Right lobe of liver (tissue), 6 donors: Measurements from ENCODE around the gene HSD17B13. TPM values are rescaled to one million over a fixed set of nuclear protein-coding genes. Genes with fewer than 3 reads are reported as not detected.
A peak's percentile ranks its signal among the peaks of the same experiment; 100 is the strongest.

Experiments used
- ATAC-seq, 4 donors: fragments of 200-7000 bp; cut with Tn5 transposase; one replicate each; pipeline ENCODE4 v1.9.1; 2020; ENCODE audit warnings: mild to moderate bottlenecking in 4 of 4, moderate library complexity in 4 of 4
- DNase-seq, 3 donors: peaks; one replicate each; pipeline ENCODE4 v3.0.0-alpha.2; 2020
- H3K27ac ChIP-seq, 3 donors: fragments of 200-600 bp; one replicate each; pipeline ENCODE4 v1.8.0; 2022
- H3K27me3 ChIP-seq, 2 donors: fragments of 200-600 bp; one replicate each; pipeline ENCODE4 v1.8.0; 2022
- H3K36me3 ChIP-seq, 4 donors: fragments of 200-600 bp; sonication (generic) in 1 of 4; one replicate each; pipeline versions ENCODE4 v1.5.1 to v1.8.0; 2017 to 2022; ENCODE audit warnings: control low read depth in 1 of 4
- H3K4me1 ChIP-seq, 4 donors: fragments of 200-600 bp; sonication (generic) in 1 of 4; one replicate each; pipeline versions ENCODE4 v1.5.1 to v1.8.0; 2017 to 2022; ENCODE audit warnings: control low read depth in 1 of 4
- H3K4me3 ChIP-seq, 3 donors: fragments of 200-600 bp; one replicate each; pipeline ENCODE4 v1.8.0; 2022
- H3K9me3 ChIP-seq, 4 donors: fragments of 200-600 bp; sonication (generic) in 1 of 4; one replicate each; pipeline versions ENCODE4 v1.5.1 to v1.8.0; 2017 to 2022; ENCODE audit warnings: control low read depth in 1 of 4
- POLR2A ChIP-seq: fragments of 450-650 bp; IDR thresholded peaks from one replicate; pipeline ENCODE4 v1.6.1; 2017; ENCODE audit warnings: antibody characterized with exemption, mild to moderate bottlenecking
- WGBS: methylation state at CpG from one replicate; pipeline ENCODE4 v1.1.6; 2018; ENCODE audit warnings: low coverage, low lambda C conversion rate; ENCODE audit not compliant: insufficient coverage; ENCODE audit errors: missing lambda C conversion rate; 5-methylcytosine and 5-hydroxymethylcytosine counted together
- intact Hi-C, 2 donors: fragments of 100-400 bp; cut with DNase I; formaldehyde crosslinking; loops; one replicate each; pipeline versions ENCODE4 v1.11.2 to v1.14.1; 2022
- total RNA-seq, 6 experiments: library from RNA; depleted of rRNA in 2 of 6; stranded (reverse); fragments of >200 nt in 2 of 6; fragmentation: NEBNext Ultra II Directional in 3 of 6; extraction: Animal tissue kit (Norgen Biotek cat#: 25700) in 3 of 6; gene quantifications; one replicate each; pipeline versions ENCODE4 v1.1.0 to v1.2.4, GENCODE V29; 2016 to 2023
- TF ChIP-seq, protein P1 (sequence below), 4 donors: fragments of 200-600 bp in 3 of 4; fragments of 450-650 bp in 1 of 4; IDR thresholded peaks; one replicate each; pipeline versions ENCODE4 v1.5.1 to v1.8.0; 2016 to 2022; ENCODE audit warnings: antibody characterized with exemption in 4 of 4, mild to moderate bottlenecking in 2 of 4
- donor health status: DM: no; HTN: yes; CAD: no.
- donor health status: DM: no; HTN: no; CAD: no.
- donor health status: DM: no; HTN: no; CAD: no.
- donor health status: DM: no; HTN: yes; CAD: no.
- donor health status: DM: no; HTN: yes; CAD: no.

Gene HSD17B13
- total RNA-seq, 6 experiments from 2014 or later: 27.1 to 181 (median 65.3) TPM

- Histone ChIP-seq H3K36me3 (no peaks in the 10 kb centered on the region), H3K27ac (no peak overlapping the region), H3K27me3 (no peaks in the 10 kb centered on the region), H3K4me1 (peaks cover 0 to 22% (median 8%) of the 10 kb centered on the region in 4 donors), H3K9me3 (no peaks in the 10 kb centered on the region), H3K4me3 (no peak overlapping the region)
- TF ChIP-seq, protein P1, sequence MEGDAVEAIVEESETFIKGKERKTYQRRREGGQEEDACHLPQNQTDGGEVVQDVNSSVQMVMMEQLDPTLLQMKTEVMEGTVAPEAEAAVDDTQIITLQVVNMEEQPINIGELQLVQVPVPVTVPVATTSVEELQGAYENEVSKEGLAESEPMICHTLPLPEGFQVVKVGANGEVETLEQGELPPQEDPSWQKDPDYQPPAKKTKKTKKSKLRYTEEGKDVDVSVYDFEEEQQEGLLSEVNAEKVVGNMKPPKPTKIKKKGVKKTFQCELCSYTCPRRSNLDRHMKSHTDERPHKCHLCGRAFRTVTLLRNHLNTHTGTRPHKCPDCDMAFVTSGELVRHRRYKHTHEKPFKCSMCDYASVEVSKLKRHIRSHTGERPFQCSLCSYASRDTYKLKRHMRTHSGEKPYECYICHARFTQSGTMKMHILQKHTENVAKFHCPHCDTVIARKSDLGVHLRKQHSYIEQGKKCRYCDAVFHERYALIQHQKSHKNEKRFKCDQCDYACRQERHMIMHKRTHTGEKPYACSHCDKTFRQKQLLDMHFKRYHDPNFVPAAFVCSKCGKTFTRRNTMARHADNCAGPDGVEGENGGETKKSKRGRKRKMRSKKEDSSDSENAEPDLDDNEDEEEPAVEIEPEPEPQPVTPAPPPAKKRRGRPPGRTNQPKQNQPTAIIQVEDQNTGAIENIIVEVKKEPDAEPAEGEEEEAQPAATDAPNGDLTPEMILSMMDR (IDR thresholded peaks at IDR 0.05): no peak
- no peak for TF ChIP-seq POLR2A
- ATAC-seq (no peak), DNase-seq (no peak)
- WGBS: 75% methylated on average over 1 of the region's 1 CpG
- intact Hi-C loops: no loop called here
Observed at GRCh38 chr4:87281603-87282002, 41.1 kb downstream of the HSD17B13 start.

DNA sequence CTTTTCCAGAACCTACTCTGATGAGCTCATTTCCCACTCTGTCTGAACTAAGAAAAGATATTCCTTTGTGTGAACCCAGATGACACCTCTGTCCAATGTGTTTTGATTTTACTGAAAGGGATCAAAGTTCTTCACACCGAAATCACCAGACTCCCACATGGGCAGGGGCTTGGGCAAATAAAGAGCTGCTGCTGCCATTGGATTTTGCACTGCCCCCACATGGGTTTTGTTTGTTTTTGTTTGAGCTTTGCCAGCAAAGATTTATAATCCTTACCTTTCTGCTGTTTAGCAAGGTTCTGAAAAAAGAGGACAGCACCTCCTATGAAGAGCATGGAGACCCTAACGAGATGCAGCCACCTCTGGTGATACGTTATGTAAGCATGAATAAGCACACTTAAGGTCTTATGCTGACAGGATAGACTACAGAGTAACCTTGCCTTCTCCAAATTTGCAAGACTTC is 44.3 kb downstream of the HSD17B13 start:
- TF ChIP-seq, protein P1 (IDR thresholded peaks at IDR 0.05): no peak
- TF ChIP-seq POLR2A: peak; percentile 24
- Histone ChIP-seq H3K9me3 (no peaks in the 10 kb centered on the region), H3K4me3 (no peak overlapping the region), H3K27me3 (no peaks in the 10 kb centered on the region), H3K36me3 (no peaks in the 10 kb centered on the region), H3K27ac (peak overlapping the region; percentile 83 to 98 (median 95)), H3K4me1 (peaks cover 0 to 17% (median 8%) of the 10 kb centered on the region in 4 donors)
- peak; percentile 54 to 89 (median 76) for DNase-seq
- peak; percentile 92 to 99 (median 95) for ATAC-seq
- 24% methylated on average over 3 of the region's 3 CpGs for WGBS
- intact Hi-C loops: no loop called here

DNA sequence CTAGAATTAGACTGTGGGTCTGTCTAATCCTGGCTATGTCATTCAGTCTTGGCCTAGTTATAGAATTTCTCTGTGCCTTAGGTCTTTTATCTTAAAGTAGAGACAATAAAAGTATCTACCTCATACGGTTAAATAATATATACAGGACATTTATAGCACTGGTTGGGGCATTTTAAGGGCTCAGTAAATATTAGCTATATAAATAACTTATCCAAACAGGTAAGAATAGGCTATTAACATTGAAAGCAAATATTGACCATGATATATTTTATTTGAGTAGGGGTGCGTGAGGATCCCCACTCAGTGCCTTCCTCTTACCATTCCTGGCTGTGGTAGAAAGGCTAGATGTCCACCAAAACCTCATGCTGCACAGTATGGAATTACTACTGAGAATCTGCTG is 47.4 kb downstream of the HSD17B13 start:
- H3K27ac ChIP-seq: no peak overlapping the region
- ATAC-seq (no peak), DNase-seq (no peak)
- TF ChIP-seq, protein P1 (IDR thresholded peaks at IDR 0.05): no peak
- TF ChIP-seq POLR2A: no peak
- H3K4me3 ChIP-seq: no peak overlapping the region
- intact Hi-C loops: no loop called here
- no peaks in the 10 kb centered on the region for H3K27me3 ChIP-seq
- WGBS: 61% methylated on average over 2 of the region's 2 CpGs
- H3K9me3 ChIP-seq: no peaks in the 10 kb centered on the region
- no peaks in the 10 kb centered on the region for H3K36me3 ChIP-seq
- peaks cover 0 to 17% (median 8%) of the 10 kb centered on the region in 4 donors for H3K4me1 ChIP-seq

DNA sequence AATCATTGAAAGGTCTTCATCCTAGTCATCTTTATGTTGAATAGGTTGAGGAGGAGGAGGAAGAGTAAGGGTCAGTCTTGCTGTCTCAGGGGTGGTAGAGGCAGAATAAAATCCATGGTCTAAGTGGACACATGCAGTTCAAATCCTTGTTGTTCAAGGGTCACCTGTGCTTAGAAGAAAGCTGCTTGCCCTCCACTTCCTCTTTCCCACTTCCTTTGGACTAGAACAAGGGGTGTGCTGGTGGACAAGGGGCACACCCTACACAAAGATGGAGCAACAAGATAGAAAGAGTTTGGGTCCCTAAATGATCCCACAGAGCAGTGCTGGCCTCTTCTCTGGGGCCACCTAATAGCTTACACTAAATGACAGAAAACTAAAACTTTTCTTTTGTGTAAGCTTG is 47.9 kb downstream of the HSD17B13 start:
- intact Hi-C loops: no loop called here
- no peak for ATAC-seq

More for the DNA sequence above, 47.9 kb downstream of the HSD17B13 start:
- TF ChIP-seq POLR2A: no peak
- TF ChIP-seq, protein P1 (IDR thresholded peaks at IDR 0.05): no peak
- Histone ChIP-seq H3K27ac (no peak overlapping the region), H3K9me3 (no peaks in the 10 kb centered on the region), H3K4me1 (peaks cover 0 to 17% (median 8%) of the 10 kb centered on the region in 4 donors), H3K4me3 (no peak overlapping the region), H3K36me3 (no peaks in the 10 kb centered on the region), H3K27me3 (no peaks in the 10 kb centered on the region)
- DNase-seq: no peak
